Measurements from ENCODE around the gene EMX2. TPM values are rescaled to one million over a fixed set of nuclear protein-coding genes. Genes with fewer than 3 reads are reported as not detected.
"Not testable (repeated sequence)": the region's sequence is repeated elsewhere in the genome, so short reads cannot be mapped to it uniquely, and the experiment has no call there.

Gene EMX2
- total and polyA plus RNA-seq, 2 donors = 0.95 to 5.0 TPM

DNA sequence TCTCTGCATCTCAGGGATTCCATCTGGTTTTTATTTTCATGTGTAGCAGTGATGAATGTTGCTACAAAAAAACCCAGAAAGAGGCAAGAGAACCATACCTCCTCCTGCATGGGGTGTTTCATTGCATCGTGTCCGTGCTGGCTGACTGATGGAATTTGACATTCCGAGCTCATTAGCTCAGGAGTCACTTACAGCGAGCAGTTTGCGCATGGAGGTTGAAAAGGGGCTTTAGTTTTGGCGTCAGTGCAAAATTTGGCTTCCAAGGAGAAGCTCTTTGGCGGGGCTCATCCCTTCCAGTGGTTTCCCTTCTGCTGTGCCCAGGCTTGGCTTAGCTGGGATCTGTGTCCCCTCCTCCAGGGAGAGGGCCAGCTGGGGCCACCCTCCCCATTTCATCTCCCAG, 25.8 kb downstream of the EMX2 start:
- no peak for DNase-seq (ENCODE audit: extremely low spot score)
- H3K27ac ChIP-seq (ENCODE audit: low read depth) = no peak overlapping the region
- no peaks in the 10 kb centered on the region for H3K36me3 ChIP-seq (ENCODE audit: insufficient read depth)
- no peaks in the 10 kb centered on the region for H3K4me1 ChIP-seq (ENCODE audit: insufficient read depth)
- WGBS = 51% methylated on average over 7 of the region's 7 CpGs
- no peak overlapping the region for H3K4me3 ChIP-seq (ENCODE audit: low read depth, low read length)

DNA sequence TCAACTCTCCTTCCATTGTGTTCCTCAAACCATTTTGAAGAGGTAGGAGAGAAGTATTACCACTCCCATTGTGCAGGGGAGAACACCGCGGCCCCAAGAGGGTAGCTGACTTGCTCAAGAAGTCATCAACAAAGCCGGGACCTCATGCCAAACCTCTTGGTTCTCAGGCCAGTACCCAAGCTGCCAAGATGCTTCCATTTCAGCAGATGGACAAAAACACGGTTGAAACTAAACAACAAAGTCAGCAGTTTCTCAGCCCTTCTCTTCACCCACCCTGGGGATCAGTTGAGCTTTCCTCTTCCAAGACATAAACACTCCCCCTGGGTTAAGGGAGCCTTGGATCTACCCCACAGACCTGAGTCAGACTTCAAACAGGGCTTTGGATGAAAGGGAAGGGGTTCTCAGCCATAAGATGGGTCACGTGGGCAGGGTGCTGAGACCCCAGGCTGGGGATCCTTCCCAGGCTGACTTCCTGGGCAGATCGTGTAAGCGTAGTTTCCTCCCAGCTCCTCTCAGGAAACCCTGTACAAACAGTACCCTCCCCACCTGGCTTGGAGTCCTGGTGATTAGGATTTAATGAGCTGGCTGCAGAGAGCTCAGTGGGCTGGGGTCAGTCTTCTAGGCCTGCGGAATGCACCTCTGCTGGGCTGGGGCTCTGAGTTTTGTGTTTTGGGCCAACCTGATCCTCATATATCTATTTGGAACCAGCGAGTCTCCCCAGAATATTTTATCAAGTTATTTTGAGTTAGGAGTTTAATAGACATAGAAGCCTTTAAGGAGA, 27.3 kb downstream of the EMX2 start:
- DNase-seq (ENCODE audit: extremely low spot score) = no peak
- Histone ChIP-seq H3K4me3 (ENCODE audit: low read depth, low read length) (no peak overlapping the region), H3K36me3 (ENCODE audit: insufficient read depth) (no peaks in the 10 kb centered on the region), H3K4me1 (ENCODE audit: insufficient read depth) (no peaks in the 10 kb centered on the region), H3K27ac (ENCODE audit: low read depth) (no peak overlapping the region)
- 53% methylated on average over 9 of the region's 9 CpGs for WGBS

DNA sequence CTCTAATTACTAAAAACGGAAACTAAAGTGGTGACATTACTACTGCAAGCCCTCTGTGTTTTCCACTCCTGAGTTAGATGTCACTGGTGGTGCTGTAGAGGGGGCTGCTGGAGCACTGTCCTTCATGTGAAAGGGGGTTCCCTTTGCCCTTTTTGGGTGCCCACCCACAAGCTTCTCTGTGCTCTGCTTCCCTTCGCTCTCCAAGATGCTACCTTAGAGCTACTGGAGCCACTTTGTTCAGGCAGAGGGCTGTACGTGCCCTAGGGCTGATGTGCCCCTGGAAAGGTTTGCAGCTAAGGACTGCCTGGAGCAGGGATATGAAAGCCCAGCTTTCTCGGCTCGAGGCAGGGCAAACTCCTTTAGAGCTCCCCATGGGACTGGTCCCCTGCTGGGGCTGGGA, 28.3 kb downstream of the EMX2 start:
- Histone ChIP-seq H3K4me1 (ENCODE audit: insufficient read depth) (no peaks in the 10 kb centered on the region), H3K36me3 (ENCODE audit: insufficient read depth) (no peaks in the 10 kb centered on the region), H3K4me3 (ENCODE audit: low read depth, low read length) (no peak overlapping the region), H3K27ac (ENCODE audit: low read depth) (no peak overlapping the region)
- WGBS = 64% methylated on average over 5 of the region's 5 CpGs
- no peak for DNase-seq (ENCODE audit: extremely low spot score)

- Histone ChIP-seq H3K4me3 (ENCODE audit: low read depth, low read length) (no peak overlapping the region), H3K27ac (ENCODE audit: low read depth) (no peak overlapping the region), H3K36me3 (ENCODE audit: insufficient read depth) (no peaks in the 10 kb centered on the region), H3K4me1 (ENCODE audit: insufficient read depth) (no peaks in the 10 kb centered on the region)
- no peak for DNase-seq (ENCODE audit: extremely low spot score)
- WGBS = 28% methylated on average over 11 of the region's 11 CpGs
These were observed 32.1 kb downstream of the EMX2 start for GRCh38 chr10:117574498-117575146.

- WGBS = 65% methylated on average over 3 of the region's 3 CpGs
- no peak for DNase-seq (ENCODE audit: extremely low spot score)
- Histone ChIP-seq H3K36me3 (ENCODE audit: insufficient read depth) (no peaks in the 10 kb centered on the region), H3K4me1 (ENCODE audit: insufficient read depth) (no peaks in the 10 kb centered on the region), H3K4me3 (ENCODE audit: low read depth, low read length) (no peak overlapping the region), H3K27ac (ENCODE audit: low read depth) (no peak overlapping the region)
These were observed 35.9 kb downstream of the EMX2 start for GRCh38 chr10:117578490-117578889.

GRCh38 chr10:117578999-117579590, 36.5 kb downstream of the EMX2 start:
- Histone ChIP-seq H3K36me3 (ENCODE audit: insufficient read depth) (no peaks in the 10 kb centered on the region), H3K4me1 (ENCODE audit: insufficient read depth) (no peaks in the 10 kb centered on the region), H3K27ac (ENCODE audit: low read depth) (no peak overlapping the region), H3K4me3 (ENCODE audit: low read depth, low read length) (no peak overlapping the region)
- 89% methylated on average over 5 of the region's 5 CpGs for WGBS
- no peak for DNase-seq (ENCODE audit: extremely low spot score)

DNA sequence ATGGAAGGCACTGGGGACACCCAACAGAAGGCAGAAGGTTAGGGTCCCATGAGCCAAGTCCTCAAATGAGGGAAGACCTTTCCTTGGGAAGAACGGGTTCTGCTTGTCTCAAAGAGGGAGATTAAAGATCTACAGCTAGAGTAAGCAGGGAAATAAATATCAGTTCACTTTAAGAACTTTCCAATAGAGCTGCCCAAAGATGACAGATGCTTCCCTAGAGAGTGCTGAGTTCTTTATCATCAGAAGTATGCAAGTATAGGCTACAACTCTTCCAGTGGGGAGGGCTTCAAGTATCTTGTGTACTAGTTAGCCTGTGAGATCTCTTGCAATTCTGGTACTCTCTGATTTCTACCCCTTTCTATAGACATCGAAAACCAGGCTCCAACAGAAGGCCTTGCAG, 39.4 kb downstream of the EMX2 start:
- no peak for DNase-seq (ENCODE audit: extremely low spot score)
- Histone ChIP-seq H3K4me1 (ENCODE audit: insufficient read depth) (no peaks in the 10 kb centered on the region), H3K27ac (ENCODE audit: low read depth) (no peak overlapping the region), H3K36me3 (ENCODE audit: insufficient read depth) (no peaks in the 10 kb centered on the region), H3K4me3 (ENCODE audit: low read depth, low read length) (no peak overlapping the region)
- WGBS = 77% methylated on average over 2 of the region's 2 CpGs

DNA sequence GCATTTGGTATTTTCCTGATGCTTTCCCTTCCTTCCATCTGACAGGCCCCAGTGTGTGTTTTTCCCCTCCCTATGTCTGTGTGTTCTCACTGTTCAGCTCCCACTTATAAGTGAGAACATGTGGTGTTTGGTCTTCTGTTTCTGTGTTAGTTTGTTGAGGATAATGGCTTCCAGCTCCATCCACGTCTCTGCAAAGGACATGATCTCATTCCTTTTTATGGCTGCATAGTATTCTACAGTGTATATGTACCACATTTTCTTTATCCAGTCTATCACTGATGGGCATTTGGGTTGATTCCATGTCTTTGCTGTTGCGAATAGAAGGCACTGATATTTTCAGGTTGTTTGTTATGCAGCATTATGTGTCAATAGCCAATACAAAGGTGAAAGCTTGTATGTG, 42.3 kb downstream of the EMX2 start:
- 80% methylated on average over 2 of the region's 2 CpGs for WGBS

DNA sequence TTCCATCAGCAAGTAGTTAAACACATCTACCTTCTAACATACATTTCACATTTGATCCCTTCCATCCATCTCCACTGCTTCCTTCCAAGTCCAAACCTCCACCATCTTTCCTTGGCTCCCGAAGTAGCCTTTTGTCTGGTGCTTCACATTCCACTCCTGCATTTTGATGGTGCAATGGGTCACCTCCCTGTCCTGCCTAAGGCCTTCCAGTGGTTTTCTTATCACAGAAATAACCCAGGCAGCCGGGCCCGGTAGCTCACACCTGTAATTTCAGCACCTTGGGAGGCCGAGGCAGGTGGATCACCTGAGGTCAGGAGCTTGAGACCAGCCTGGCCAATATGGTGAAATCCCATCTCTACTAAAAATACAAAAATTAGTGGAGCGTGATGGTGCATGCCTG, 44.5 kb downstream of the EMX2 start:
- Histone ChIP-seq H3K27ac (ENCODE audit: low read depth) (no peak overlapping the region), H3K36me3 (ENCODE audit: insufficient read depth) (no peaks in the 10 kb centered on the region), H3K4me1 (ENCODE audit: insufficient read depth) (no peaks in the 10 kb centered on the region), H3K4me3 (ENCODE audit: low read depth, low read length) (no peak overlapping the region)
- 93% methylated on average over 5 of the region's 5 CpGs for WGBS
- no peak for DNase-seq (ENCODE audit: extremely low spot score)

More for the DNA sequence above, 42.3 kb downstream of the EMX2 start:
- H3K4me3 ChIP-seq (ENCODE audit: low read depth, low read length); H3K36me3 ChIP-seq (ENCODE audit: insufficient read depth); H3K4me1 ChIP-seq (ENCODE audit: insufficient read depth); DNase-seq (ENCODE audit: extremely low spot score); H3K27ac ChIP-seq (ENCODE audit: low read depth): not testable (repeated sequence)

DNA sequence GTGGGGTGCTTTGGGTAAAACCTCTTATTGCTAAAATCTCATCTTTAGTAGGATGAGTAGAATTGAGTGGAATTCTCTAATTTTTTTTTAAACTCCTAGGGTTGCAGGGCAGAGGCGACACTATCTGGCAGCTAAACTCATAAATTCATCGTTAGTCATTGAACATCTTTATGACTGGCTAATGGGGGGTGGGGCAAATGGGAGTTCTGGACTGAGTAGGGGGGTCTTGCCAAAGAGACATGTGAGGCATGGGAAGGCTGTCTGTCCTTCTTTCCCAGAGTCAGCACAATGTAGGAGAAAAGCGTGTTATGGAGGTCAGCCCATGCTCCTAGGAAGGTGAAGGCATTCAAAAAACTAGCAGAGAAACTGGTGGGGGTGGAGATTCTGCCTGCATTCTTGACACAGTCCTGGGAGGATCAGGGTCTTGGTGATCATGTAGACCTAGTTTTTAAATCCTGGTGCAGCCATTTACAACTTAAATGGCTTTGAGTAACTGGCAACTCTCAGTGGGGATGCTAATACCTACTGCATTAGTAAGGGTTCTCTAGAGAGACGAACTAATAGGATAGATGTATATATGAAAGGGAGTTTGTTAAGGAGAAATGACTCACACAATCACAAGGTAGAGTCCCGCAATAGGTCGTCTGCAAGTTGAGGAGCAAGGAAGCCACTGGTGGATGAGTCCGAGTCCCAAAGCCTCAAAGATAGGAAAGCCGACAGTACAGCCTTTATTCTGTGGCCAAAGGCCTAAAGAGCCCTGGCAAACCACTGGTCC, 47.7 kb downstream of the EMX2 start:
- Histone ChIP-seq H3K36me3 (ENCODE audit: insufficient read depth) (no peaks in the 10 kb centered on the region), H3K27ac (ENCODE audit: low read depth) (no peak overlapping the region), H3K4me1 (ENCODE audit: insufficient read depth) (no peaks in the 10 kb centered on the region), H3K4me3 (ENCODE audit: low read depth, low read length) (no peak overlapping the region)
- 73% methylated on average over 8 of the region's 8 CpGs for WGBS
- no peak for DNase-seq (ENCODE audit: extremely low spot score)

- no peak overlapping the region for H3K27ac ChIP-seq (ENCODE audit: low read depth)
- no peaks in the 10 kb centered on the region for H3K4me1 ChIP-seq (ENCODE audit: insufficient read depth)
- H3K4me3 ChIP-seq (ENCODE audit: low read depth, low read length) = no peak overlapping the region
- WGBS = 90% methylated on average over 4 of the region's 4 CpGs
- no peaks in the 10 kb centered on the region for H3K36me3 ChIP-seq (ENCODE audit: insufficient read depth)
- no peak for DNase-seq (ENCODE audit: extremely low spot score)
These were observed 48.5 kb downstream of the EMX2 start for GRCh38 chr10:117591043-117591442.

GRCh38 chr10:117594722-117595121, 52.2 kb downstream of the EMX2 start:
- no peak for DNase-seq (ENCODE audit: extremely low spot score)
- 50% methylated on average over 5 of the region's 5 CpGs for WGBS
- Histone ChIP-seq H3K4me3 (ENCODE audit: low read depth, low read length) (no peak overlapping the region), H3K27ac (ENCODE audit: low read depth) (no peak overlapping the region), H3K4me1 (ENCODE audit: insufficient read depth) (no peaks in the 10 kb centered on the region), H3K36me3 (ENCODE audit: insufficient read depth) (no peaks in the 10 kb centered on the region)

DNA sequence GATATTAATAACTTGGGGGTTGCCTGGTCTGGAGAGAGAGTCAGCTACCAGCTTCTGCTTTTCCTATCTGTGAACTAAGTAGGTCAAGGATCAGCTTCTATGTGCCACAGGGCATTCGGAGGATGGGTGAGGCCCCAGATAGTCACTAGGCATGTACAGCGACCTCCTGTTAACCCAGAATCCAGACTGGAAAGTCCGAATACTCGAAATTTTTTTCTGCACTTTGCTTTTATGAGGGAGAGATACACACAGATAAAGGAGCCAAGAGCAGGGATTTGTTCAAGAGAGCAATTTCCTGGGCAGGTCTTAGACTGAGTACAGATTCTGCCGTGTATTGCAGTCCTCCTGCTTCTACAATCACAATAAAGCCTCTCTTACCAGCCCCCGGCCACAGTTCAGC, 54.2 kb downstream of the EMX2 start:
- Histone ChIP-seq H3K27ac (ENCODE audit: low read depth) (no peak overlapping the region), H3K4me3 (ENCODE audit: low read depth, low read length) (no peak overlapping the region), H3K36me3 (ENCODE audit: insufficient read depth) (no peaks in the 10 kb centered on the region), H3K4me1 (ENCODE audit: insufficient read depth) (no peaks in the 10 kb centered on the region)
- DNase-seq (ENCODE audit: extremely low spot score) = no peak
- WGBS = 28% methylated on average over 6 of the region's 6 CpGs
